DMS 273 (cell line): ENCODE measurements around the gene STK35.
"Not testable (repeated sequence)": the region's sequence is repeated elsewhere in the genome, so short reads cannot be mapped to it uniquely, and the experiment has no call there.

Source experiments
- DNase-seq: peaks from one replicate; lab custom pipeline; 2025; ENCODE audit not compliant: unreplicated experiment; lab: John Stamatoyannopoulos, UW

STK35 gene

DNA sequence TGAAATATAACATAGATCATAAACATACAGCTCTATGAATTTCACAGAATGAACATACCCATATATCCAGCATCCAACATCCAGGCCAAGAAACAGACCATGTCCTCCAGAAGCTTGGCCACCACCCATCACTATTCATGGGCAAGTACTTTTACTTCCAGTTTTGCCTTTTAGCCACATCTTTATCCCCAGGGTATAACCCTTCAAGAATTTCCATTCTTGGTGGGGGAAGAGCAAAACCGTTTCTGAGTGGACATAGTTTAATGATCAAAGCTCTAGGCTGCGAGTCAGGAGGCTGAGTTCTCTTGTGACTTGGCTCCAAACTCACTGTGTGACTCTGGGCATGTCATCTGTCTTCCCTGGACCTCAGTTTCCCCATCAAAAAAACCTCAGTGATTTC is 78.3 kb downstream of the STK35 start:
- no peak for DNase-seq

DNA sequence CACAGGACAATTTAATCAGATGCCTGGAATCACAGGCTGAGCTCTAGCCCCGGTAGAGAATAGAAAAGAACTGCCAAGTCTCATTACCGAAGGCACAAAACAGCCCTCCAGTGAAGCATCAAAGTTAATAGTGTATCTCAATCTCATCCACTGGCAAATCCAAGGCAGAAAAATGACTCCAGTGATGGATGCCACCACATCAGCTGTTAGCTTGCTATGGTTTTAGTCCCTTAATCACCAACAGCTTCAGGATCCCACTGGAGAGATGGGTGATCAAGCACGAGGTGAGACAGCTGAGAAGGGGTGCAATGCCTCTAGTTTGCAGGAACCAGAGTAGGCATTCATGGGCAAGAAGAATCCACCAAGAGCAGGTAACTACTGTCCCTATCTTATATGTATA is 81.8 kb downstream of the STK35 start:
- no peak for DNase-seq

DNA sequence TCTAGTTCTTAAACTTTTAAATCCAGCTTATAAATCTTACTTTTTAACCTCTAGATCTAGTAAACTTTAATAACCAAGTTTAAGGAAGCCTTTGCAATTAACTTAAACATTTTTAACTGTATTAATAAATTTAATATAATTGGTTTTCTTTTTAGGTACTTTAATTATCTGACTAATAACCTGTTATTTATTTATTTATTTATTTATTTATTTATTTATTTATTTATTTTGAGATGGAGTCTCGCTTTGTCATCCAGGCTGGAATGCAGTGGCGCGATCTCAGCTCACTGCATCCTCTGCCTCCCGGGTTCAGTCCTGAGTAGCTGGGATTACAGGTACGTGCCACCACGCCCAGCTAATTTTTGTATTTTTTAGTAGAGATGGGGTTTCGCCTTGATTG is 83.3 kb downstream of the STK35 start:
- not testable (repeated sequence) for DNase-seq

DNA sequence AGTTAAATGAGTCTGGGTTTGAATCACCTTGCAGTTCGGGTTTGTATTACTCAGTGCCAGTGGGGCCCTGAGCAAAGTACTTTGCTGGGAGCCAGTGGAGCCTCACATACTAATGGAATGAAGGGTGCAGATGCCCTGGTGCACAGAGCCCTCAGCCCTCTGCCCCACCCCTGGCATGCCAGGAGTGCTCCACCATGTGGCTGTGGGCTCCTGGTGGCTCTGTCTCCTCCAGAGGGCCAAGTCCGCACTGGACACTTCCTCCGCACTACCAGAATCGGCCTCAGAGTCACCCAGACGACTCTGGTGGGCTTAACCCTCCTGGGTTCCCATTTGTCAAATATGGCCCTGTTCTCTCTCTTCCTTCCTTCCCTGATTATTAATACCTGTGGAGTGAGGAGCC is 94.0 kb downstream of the STK35 start:
- DNase-seq = no peak

DNA sequence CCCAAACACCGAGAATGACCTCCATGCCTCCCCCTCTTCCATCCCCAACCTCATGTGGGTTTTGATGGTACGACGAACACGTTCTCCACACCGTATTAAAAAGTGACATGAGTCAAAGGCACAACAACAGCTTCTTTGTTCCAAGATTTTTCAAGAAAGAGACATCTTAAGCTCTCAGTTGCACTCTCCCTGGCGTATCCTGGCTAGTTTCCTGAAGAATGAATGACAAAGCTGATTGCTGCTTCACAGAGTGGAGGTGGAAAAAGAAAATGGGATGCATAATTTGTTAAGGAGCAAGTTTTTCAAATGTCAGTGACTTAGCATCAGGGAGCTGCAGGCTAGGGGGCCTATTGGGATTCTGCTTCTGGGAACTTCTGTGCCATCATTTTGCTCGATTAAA is 95.5 kb downstream of the STK35 start:
- no peak for DNase-seq
